Posterior vena cava (tissue), 2 donors: Measurements from ENCODE around the gene TIMP2. TPM values are rescaled to one million over a fixed set of nuclear protein-coding genes. Genes with fewer than 3 reads are reported as not detected.
"Not testable (repeated sequence)": the region's sequence is repeated elsewhere in the genome, so short reads cannot be mapped to it uniquely, and the experiment has no call there.

ENCODE experiments used
- DNase-seq: peaks from one replicate; pipeline ENCODE4 v3.0.0-alpha.2; 2020; ENCODE audit warnings: low spot score
- intact Hi-C, 2 donors: fragments of 100-400 bp; cut with DNase I; formaldehyde crosslinking; loops; one replicate each; pipeline versions ENCODE4 v1.14.1 to v1.14.2; 2022 to 2023
- total RNA-seq, 2 donors: library from RNA; stranded (reverse); fragmentation: NEBNext Ultra II Directional; extraction: Animal tissue kit (Norgen Biotek cat#: 25700); gene quantifications; one replicate each; pipeline ENCODE4 v1.2.1, GENCODE V29; 2021
- donor health status: DM: yes; HTN: yes; CAD: no.
- donor health status: DM: yes; HTN: yes; CAD: no.

TIMP2 gene
- total RNA-seq, 2 donors from 2014 or later = 484 to 701 TPM

DNA sequence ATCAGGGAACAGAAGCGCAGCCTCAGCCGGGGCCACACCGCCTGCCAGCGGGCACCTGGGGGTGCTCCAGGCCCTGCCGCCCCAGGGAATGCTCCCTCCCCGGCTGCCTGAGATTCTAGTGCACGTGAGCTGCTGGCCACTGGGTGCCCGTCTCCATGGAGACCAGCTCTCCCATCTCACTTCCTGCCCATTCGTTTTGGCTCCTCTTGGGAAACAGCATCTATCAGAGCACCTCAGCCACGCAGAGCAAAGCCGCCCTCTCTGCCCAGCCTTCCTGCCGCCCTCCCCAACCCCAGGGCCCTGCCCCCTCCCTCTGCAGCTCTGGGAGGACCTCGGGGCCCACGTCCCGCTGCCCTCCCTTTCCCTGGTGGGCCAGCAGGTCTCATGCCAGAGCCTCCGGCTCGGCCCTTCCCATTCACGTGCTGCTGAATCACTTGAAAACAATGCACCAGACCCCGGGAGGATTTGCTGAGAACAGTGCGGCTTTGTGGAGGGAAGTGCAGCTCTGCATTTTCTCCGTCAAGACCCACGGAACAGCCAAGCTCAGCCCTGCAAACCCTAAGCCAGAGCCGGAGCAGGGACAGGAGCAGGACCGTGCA, 41.6 kb downstream of the TIMP2 start:
- DNase-seq = peak; percentile 94

DNA sequence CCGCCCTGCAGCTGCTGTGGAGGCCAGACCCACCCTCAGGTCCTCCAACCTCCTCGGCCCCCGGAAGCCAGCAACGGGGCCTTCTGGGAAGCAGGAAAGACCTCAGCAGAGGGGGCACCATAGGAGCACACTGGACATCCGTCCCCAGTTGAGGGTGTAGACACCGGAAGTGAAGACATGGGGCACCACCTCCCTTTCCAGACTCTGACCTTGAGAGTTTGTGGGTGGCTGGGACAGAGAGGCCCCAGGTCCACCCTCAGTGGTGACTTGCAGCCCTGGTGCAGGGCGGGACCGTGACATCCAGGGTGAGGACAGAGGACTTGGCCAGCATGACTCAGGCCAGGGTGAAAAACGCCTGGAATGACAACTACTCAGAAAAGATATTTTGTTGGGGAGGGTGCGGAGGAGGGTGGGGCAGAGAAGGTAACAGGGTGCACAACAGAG, 42.1 kb downstream of the TIMP2 start:
- intact Hi-C loops = loop anchor here in 1 of 2 donors (5.0 kb wide), 1 partner anchor 39 kb away; no protein-coding TSS in a partner anchor

More for the DNA sequence above, 41.6 kb downstream of the TIMP2 start:
- intact Hi-C loops = loop anchor here in 1 of 2 donors (5.0 kb wide), 1 partner anchor 39 kb away; no protein-coding TSS in a partner anchor

DNA sequence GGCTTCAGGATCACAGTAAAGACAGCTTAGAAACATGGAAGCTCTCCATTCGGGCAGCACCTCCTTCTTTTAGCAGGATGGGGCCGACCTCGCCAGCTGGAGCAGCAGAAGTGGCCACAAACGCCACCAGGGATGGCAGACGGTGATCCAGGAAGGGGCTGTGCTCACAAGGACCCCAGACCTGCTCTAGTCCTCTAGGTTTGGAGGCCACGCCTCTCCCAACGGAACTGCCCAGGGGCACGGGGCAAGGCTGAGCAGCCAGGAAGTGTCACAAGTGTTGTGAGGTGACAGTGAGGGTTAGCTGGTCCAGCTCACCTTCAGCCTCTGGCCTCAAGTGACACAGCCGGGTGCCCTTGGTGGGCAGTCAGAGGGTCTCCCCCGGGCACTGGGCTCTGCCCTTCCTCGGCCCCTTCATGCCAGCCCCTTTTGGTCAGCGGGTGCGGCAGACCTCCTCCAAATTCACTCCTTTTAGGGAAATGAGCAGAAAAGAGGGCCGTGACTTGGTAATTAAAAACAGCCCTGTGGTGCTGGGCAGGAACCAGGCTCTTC, 42.6 kb downstream of the TIMP2 start:
- no peak for DNase-seq
- intact Hi-C loops = loop anchor here in 1 of 2 donors (5.0 kb wide), 1 partner anchor 40 kb away; no protein-coding TSS in a partner anchor

More for the DNA sequence above, 42.1 kb downstream of the TIMP2 start:
- DNase-seq = peak; percentile 95

DNA sequence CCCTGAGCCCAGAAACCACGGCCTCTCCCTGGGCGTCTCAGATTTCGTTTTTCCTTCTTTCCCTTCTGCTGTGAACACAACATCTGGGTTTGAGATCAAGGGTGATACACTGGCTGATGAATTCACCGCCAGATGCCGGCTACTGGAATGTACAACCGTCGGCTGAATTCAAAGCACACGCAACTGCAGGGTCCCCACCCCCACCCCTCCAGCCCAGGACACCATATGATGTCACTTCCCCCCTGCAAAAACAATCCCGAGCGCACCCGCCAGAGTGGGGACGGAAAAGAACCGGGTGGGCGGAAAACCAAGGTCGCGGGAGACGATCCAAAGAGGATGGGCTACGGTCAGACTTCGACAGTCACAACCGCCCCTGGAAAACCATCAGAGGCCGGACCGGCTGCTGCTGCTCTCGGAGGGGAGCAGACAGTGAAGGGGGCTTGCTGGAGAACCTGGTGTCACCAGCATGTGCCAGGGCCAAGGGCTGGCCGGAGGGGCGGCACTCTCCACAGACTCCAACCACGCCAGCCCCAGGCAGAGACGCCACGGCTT, 45.5 kb downstream of the TIMP2 start:
- intact Hi-C loops = loop anchor here in 1 of 2 donors (5.0 kb wide), 1 partner anchor 43 kb away; no protein-coding TSS in a partner anchor
- peak; percentile 95 for DNase-seq

DNA sequence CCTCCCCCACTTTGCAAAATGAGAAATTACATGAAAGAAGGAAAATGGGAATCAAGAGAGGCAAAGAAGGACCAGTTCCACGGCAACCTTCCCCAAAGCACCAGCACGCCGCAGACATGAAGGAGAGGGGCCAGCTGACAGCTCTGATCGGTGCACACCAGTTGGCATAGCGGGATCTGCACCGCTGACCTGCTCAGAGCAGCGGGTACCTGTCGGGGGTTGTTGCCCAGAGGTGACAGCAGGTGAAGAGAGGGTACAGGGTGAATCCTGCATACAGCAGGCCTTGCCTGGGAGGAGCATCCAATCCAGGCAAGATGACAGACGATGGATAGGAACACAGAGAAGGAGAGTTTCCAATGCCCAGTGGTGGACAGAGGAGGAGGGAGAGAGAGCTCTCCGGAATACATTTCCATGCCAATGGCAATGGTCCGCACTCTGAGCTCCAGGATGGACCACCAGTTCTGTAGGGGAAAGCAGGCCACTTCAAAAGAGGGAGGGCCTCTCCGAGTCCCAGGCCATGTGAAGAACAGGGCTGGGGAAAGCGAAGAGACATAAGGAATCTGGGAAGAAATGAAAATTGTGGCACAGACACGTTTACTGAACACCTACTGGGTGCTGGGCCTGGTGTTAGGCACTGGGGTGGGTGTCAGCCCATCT, 46.2 kb downstream of the TIMP2 start:
- no peak for DNase-seq
- intact Hi-C loops = no loop called here

DNA sequence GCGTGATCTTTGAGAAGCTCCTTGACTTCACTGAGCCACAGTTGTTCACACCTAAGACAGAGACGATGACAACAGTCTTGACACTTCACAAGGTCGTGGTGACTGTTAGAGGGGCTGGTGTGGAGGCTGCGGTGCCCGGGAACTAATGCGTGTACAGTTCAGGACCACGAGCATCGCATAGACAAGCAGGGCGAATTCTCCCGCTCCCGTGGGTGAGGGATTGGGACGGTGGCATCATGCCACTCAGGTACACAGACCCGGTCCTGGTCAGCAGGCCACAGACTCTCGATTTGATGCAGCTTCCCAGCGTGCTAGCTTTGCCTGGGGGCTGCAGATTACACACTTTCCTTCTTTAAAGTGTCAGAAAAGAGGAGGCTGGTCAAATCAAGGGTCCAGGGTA, 46.9 kb downstream of the TIMP2 start:
- DNase-seq = no peak
- intact Hi-C loops = no loop called here

DNA sequence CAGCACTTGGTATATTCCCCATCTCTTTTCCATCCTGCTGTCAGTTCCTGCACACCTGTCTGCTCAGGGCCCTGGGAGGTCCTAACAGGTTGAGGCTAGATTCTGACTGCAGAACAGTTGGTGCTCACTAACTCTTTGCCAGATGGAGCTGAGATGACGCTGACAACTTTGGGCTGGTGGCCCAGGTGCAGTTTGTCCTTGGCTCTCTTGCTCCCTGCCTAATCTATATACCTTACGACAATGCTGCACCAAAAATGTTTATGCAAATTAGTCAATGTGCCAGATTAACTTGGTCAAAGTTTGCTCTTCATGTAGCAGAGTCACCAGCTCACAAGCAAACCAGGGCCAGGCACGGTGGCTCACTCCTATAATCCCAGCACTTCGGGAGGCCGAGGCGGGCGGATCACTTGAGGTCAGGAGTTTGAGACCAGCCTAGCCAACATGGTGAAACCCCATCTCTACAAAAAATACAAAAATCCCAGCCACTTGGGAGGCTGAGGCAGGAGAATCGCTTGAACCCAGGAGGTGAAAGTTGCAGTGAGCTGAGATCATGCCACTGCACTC, 48.2 kb downstream of the TIMP2 start:
- DNase-seq = not testable (repeated sequence)

DNA sequence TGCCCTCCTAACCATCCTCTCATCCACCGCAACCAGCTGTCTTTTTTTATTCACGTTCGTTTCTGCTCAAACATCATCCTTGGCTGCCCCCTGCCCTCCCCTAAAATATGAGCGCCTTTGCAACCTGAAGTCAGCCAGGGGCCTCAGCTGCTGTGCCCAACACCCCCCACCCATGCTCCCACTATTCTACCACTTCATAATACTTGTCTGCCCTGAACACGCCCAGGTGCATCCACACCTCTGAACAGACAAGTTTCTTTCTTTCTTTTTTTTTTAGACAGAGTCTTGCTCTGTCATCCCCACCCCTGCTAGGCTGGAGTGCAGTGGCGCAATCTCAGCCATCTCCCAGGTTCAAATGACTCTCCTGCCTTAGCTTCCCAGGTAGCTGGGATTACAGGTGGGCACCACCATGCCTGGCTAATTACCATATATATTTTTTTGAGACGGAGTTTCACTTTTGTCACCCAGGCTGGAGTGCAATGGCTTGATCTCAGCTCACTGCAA, 49.0 kb downstream of the TIMP2 start:
- intact Hi-C loops = no loop called here
- DNase-seq = no peak

More for the DNA sequence above, 48.2 kb downstream of the TIMP2 start:
- intact Hi-C loops = not testable (repeated sequence)

DNA sequence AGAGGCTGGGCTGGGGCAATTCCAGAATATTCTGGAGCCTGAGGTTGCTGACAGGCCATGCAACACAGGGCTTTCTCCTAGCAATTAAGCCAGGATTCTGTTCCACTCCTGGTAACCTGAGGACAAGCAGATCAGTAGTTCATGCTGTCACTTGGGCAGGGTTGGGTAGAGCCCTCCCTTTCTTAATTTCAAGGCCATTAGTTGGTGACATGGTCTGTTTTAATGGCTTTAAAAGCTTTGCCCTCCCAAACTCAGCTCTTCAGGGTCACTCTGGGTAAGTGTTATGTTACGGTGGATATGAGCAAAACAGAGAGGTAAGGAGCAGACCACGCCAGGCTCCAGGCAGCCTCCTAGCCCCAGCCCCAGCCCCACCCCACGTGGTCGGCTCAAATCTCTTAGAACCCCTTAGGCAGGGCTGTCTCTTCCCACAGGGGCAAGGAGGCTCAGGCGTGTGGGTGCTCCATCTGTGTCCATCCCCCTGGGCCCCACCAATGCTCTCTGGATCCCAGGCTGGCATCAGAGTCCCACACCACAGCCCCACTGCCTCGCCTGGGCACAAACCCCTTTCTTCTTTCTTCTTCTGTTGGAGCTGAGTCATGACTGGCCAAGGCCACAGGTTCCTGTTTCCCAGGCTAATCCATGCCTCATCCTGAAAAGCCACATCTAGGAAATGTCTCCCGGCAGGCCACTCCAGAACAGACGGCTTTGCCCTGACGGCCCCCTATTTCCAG, 49.7 kb downstream of the TIMP2 start:
- intact Hi-C loops = no loop called here

DNA sequence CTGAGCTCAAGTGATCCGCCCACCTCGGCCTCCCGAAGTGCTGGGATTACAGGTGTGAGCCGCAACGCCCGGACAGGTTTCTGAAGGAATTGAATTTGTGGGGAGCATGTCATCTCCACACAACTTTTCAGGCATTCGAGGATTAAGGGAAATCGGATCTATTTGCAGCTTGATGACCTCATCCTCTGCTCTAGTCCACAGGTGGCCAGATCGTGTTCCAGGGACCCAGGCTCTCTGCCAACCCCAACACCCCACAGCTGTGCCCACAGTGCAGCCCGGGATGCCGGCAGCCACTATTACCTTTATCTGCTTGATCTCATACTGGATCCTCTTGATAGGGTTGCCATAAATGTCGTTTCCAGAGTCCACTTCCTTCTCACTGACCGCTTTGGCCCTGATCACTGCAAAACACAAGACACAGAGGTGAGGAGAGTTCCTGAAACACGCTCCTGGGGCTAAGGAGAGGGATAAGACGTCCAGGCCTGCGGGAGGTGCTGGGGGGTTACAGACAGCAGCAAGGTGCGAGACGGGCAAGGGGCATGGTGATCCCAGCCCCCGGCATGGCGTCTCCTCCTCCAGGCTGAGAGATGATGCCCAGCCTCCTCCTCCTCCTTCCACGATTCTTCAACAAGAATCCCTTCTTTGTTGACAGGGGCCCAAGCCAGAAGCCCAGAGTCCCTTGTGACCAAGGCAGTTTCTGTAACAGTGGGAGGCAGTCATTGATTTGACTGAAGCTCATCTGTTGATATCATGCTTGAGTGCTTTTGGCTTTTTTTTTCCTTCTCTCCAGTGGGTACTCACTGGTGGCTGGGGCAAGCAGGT, 51.5 kb downstream of the TIMP2 start:
- DNase-seq = no peak
- intact Hi-C loops = loop anchor here in 1 of 2 donors (5.0 kb wide), 1 partner anchor 49 kb away; no protein-coding TSS in a partner anchor

More for the DNA sequence above, 49.7 kb downstream of the TIMP2 start:
- no peak for DNase-seq

DNA sequence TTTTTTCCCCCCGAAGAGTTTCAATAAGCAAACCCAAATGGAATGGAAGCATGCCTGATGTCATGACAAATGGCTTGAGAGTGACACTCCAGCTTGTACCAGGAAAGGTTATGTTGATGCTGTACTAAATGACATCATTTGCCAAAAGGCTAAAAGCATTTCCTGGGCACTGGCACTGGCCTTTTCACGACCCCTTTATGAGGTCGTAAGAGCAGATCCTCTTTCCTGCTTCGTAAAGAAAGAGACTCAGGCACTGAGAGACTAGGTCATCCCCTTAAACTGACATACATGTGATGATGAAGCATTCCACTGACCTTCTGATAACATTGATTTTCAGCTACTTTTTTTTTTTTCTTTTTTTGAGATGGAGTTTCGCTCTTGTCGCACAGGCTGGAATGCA, 52.7 kb downstream of the TIMP2 start:
- no peak for DNase-seq
- intact Hi-C loops = loop anchor here in 1 of 2 donors (5.0 kb wide), 1 partner anchor 50 kb away; no protein-coding TSS in a partner anchor

DNA sequence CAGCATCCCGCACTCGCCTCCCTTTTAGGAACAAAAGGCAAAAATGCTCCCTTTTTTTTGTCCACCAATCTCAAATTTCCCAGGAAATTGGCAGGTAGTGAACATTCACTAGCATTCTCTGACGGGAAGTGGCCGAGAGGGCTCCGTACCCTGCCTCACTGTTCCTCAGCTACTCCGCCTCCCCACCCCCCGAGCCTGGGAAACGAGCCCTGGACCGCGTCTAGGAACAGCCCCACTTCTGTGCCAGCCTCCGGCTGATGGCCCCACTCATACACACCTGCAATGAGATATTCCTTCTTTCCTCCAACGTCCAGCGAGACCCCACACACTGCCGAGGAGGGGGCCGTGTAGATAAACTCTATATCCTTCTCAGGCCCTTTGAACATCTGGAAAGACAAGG, 54.6 kb downstream of the TIMP2 start:
- DNase-seq = no peak
- intact Hi-C loops = loop anchor here in 1 of 2 donors (5.0 kb wide), 1 partner anchor 52 kb away; no protein-coding TSS in a partner anchor

DNA sequence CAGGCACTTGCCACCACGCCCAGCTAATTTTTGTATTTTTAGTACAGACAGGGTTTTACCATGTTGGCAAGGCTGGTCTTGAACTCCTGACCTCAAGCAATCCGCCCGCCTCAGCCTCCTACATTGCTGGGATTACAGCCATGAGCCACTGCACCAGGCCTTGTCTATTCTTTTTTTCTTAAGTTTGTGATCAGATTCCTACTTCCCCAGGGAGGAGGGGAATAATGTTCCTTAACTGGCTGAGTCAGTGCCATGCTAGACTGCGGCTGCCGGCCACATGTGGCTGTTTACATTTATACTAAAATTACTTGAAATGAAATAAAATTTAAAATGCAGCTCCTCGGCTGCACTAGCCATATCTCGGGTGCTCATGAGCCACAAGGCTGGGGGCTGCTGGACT, 56.8 kb downstream of the TIMP2 start:
- intact Hi-C loops = no loop called here
- no peak for DNase-seq

DNA sequence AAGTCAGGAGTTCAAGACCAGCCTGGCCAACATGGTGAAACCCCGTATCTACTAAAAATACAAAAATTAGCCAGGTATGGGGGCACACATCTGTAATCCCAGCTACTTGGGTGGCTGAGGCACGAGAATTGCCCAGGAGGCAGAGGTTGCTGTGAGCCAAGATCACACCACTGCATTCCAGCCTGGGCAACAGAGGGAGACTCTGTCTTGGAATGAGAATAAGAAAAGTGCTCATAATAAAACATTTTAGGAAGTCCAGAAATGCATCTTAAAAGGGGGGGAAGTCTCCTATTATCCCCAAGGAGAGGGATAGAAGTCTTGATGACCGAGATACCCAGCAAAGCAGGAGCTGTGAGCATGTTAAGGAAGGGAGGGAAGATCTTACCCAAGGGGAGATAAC, 58.1 kb downstream of the TIMP2 start:
- intact Hi-C loops, DNase-seq: not testable (repeated sequence)

DNA sequence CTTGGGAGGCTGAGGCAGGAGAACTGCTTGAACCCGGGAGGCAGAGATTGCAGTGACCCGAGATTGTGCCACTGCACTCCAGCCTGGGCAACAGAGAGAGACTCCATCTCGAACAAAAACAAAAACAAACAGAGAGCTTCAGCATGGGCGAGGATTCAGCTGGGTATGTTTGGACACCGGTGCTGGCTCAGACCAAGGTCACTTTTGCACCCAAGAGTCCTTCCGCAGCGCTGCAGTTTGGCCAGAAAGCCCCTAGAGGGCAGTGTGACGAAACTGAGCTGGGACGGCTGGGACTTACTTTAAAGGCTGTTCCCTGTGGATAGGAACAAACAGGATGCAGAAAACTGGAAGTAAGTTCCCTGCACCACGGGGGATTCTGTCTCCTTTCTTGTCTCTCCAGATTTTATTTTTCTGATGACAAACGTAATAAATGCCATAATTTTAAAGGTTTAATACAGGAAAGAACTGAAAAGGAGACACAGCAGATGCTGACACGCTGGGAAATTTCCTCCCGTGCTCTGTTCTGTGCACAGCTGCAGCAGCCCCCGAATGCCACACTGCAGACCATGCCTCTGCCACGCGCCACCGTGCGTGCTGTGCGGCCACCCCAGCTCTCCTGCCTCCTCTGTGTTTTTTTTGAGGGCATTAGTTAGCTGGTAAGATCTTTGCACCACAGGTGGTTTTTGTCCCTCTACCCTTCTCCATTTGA, 59.4 kb downstream of the TIMP2 start:
- intact Hi-C loops = no loop called here
- DNase-seq = peak; percentile 94

DNA sequence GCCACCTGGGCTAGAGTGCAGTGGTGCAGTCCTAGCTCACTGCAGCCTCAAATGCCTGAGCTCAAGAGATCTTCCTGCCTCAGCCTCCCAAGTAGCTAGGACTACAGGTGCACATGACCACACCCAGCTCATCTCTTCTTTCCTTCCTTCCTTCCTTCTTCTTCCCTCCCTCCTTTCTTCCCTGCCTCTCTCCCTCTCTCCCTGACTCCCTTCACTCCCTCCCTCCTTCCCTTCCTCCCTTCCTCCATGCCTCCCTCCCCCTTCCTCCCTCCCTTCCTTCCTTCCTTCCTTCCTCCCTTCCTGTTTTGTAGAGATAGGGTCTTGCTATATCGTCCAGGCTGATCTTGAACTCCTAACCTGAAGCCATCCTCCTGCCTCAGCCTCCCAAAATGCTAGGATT, 61.1 kb downstream of the TIMP2 start:
- no peak for DNase-seq
- intact Hi-C loops = loop anchor here (5.0 kb wide), 1 partner anchor 108 kb away; no protein-coding TSS in a partner anchor
